ENCODE data around the gene CRB1. TPM values are rescaled to one million over a fixed set of nuclear protein-coding genes. Genes with fewer than 3 reads are reported as not detected.

CRB1 gene
- total RNA-seq, 1 experiment from 2014 or later = not detected

GRCh38 chr1:197485790-197486189, 217.7 kb downstream of the CRB1 start:
- Histone ChIP-seq H3K9ac (ENCODE audit: extremely low read depth, insufficient read length, low read length) (no peak overlapping the region), H4K20me1 (ENCODE audit: control insufficient read depth, insufficient read depth, insufficient read length) (no peaks in the 10 kb centered on the region), H3K56ac (ENCODE audit: insufficient read length, low read depth, low read length) (no peak overlapping the region), H3K4ac (ENCODE audit: low read depth, low read length) (no peak overlapping the region), H2BK20ac (ENCODE audit: low read depth, low read length, poor library complexity, severe bottlenecking) (no peak overlapping the region), H4K91ac (ENCODE audit: insufficient read length, low read depth, low read length) (no peak overlapping the region), H3K14ac (ENCODE audit: insufficient read depth, low read length) (no peak overlapping the region), H3K27ac (ENCODE audit: insufficient read length, low read depth, low read length) (no peak overlapping the region), H3T11ph (ENCODE audit: low read length) (no peak overlapping the region), H4K8ac (replicated peaks; ENCODE audit: insufficient read length, low read depth, low read length) (no peak overlapping the region), H3K4me1 (ENCODE audit: insufficient read depth, low read length) (no peaks in the 10 kb centered on the region), H3K27me3 (ENCODE audit: insufficient read depth, low read length) (no peaks in the 10 kb centered on the region), H2BK15ac (ENCODE audit: low read depth, low read length) (no peak overlapping the region), H3K23me2 (ENCODE audit: insufficient read length, low read depth, low read length, poor library complexity, severe bottlenecking) (no peaks in the 10 kb centered on the region), H3K18ac (ENCODE audit: insufficient read length, low read depth, low read length) (no peak overlapping the region), H3K4me2 (ENCODE audit: insufficient read depth, insufficient read length, low read length) (no peak overlapping the region), H2AK5ac (ENCODE audit: insufficient read length, low read length) (no peak overlapping the region), H2BK5ac (ENCODE audit: insufficient read length, low read length) (no peak overlapping the region), H2AFZ (ENCODE audit: low read length) (no peak overlapping the region), H3K79me1 (ENCODE audit: insufficient read depth, low read depth, low read length, poor library complexity, severe bottlenecking) (no peaks in the 10 kb centered on the region), H2BK120ac (ENCODE audit: low read depth, low read length, poor library complexity, severe bottlenecking) (no peak overlapping the region), H3K9me3 (ENCODE audit: control insufficient read depth, low read depth, low read length) (no peaks in the 10 kb centered on the region), H4K5ac (ENCODE audit: insufficient read length, low read depth, low read length) (no peak overlapping the region), H3K79me2 (ENCODE audit: insufficient read depth, low read length) (no peaks in the 10 kb centered on the region), H3K23ac (ENCODE audit: insufficient read length, low read depth, low read length) (no peak overlapping the region), H2BK12ac (ENCODE audit: insufficient read length, low read depth, low read length) (no peak overlapping the region)
- no peaks in the 10 kb centered on the region; a peak in 1 of 5 replicates for H3K9me3 Mint-ChIP-seq
- peak overlapping the region in 1 of 3 experiments; percentile 42; a peak in 2 of 7 replicates for H3K27ac Mint-ChIP-seq
- WGBS (ENCODE audit: extremely low coverage, insufficient read length, low lambda C conversion rate) = no CpG with 5 or more reads among the region's 3 CpGs
- no peaks in the 10 kb centered on the region for H3K27me3 Mint-ChIP-seq (ENCODE audit: low read depth)
- no peak for TF ChIP-seq CTCF (conservative IDR thresholded peaks at IDR 0.05)
- H3K4me3 Mint-ChIP-seq = no peak overlapping the region
- H3K36me3 Mint-ChIP-seq (ENCODE audit: insufficient read depth in 1 of 3, low read depth in 3 of 3) = no peaks in the 10 kb centered on the region
- DNase-seq = no peak
- no peaks in the 10 kb centered on the region for H3K4me1 Mint-ChIP-seq
